ENCODE results near the gene HOXA11. TPM values are rescaled to one million over a fixed set of nuclear protein-coding genes. Genes with fewer than 3 reads are reported as not detected.
A peak's percentile ranks its signal among the peaks of the same experiment; 100 is the strongest.

The HOXA11 gene
- total RNA-seq, 1 donor from 2014 or later, result 1.2 TPM

DNA sequence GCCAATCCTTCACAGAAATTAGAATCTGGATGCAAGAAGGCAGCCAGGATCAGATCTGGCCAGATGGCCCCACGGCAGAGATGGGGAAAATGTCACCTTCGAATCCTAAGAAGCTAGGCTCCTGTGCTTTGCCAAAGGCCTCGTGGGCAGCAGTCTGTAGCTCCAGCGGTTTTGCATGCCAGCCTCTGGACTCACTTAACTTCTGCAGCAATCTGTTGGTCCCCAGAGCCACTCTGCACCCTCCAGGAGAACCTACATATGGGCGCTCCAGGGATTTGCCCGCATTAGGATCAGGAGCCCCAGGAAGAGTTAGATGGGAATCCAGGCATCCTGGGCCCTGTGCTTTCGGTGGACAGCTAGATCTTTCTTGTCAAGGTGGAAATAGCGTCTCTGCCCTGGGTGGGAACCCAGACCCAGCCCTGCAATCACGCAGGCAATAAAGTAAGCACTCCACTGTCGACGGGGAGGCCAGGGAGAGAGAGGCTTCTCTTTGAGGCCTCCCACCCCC, 25.0 kb upstream of the HOXA11 start:
- Mint-ChIP-seq H3K27ac (no peak overlapping the region), H3K27me3 (peaks cover 99% of the 10 kb centered on the region), H3K4me3 (peak overlapping the region; percentile 78), H3K36me3 (no peaks in the 10 kb centered on the region), H3K9me3 (no peaks in the 10 kb centered on the region), H3K4me1 (ENCODE audit: unreplicated experiment) (peaks cover 10% of the 10 kb centered on the region)
- DNase-seq (ENCODE audit: extremely low spot score, unreplicated experiment), result no peak
- TF ChIP-seq, protein P1, sequence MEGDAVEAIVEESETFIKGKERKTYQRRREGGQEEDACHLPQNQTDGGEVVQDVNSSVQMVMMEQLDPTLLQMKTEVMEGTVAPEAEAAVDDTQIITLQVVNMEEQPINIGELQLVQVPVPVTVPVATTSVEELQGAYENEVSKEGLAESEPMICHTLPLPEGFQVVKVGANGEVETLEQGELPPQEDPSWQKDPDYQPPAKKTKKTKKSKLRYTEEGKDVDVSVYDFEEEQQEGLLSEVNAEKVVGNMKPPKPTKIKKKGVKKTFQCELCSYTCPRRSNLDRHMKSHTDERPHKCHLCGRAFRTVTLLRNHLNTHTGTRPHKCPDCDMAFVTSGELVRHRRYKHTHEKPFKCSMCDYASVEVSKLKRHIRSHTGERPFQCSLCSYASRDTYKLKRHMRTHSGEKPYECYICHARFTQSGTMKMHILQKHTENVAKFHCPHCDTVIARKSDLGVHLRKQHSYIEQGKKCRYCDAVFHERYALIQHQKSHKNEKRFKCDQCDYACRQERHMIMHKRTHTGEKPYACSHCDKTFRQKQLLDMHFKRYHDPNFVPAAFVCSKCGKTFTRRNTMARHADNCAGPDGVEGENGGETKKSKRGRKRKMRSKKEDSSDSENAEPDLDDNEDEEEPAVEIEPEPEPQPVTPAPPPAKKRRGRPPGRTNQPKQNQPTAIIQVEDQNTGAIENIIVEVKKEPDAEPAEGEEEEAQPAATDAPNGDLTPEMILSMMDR (conservative IDR thresholded peaks at IDR 0.05), result no peak

DNA sequence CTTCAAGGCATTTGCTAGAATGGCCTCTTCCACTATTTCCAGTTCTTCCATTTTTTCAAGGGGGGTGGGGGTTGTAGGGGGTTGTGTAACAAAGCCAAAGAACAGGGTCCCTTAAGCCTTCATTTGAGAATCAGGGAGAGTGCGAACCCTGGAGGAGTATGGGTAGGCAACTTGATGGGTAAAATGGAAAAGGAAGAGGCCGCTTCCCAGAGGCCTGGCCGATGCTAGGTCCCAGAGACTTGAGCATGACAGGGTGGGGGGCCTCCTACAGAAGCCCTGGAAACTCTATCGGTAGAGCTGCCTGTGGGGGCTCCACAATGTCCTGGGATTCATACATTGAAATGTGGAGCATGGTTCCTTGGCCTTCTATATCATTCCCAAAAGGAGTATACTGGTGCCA, 24.0 kb upstream of the HOXA11 start:
- Mint-ChIP-seq H3K4me1 (ENCODE audit: unreplicated experiment) (peaks cover 10% of the 10 kb centered on the region), H3K27ac (no peak overlapping the region), H3K4me3 (no peak overlapping the region), H3K27me3 (peaks cover 99% of the 10 kb centered on the region), H3K36me3 (no peaks in the 10 kb centered on the region), H3K9me3 (no peaks in the 10 kb centered on the region)
- TF ChIP-seq, protein P1 (conservative IDR thresholded peaks at IDR 0.05), result no peak
- no peak for DNase-seq (ENCODE audit: extremely low spot score, unreplicated experiment)

DNA sequence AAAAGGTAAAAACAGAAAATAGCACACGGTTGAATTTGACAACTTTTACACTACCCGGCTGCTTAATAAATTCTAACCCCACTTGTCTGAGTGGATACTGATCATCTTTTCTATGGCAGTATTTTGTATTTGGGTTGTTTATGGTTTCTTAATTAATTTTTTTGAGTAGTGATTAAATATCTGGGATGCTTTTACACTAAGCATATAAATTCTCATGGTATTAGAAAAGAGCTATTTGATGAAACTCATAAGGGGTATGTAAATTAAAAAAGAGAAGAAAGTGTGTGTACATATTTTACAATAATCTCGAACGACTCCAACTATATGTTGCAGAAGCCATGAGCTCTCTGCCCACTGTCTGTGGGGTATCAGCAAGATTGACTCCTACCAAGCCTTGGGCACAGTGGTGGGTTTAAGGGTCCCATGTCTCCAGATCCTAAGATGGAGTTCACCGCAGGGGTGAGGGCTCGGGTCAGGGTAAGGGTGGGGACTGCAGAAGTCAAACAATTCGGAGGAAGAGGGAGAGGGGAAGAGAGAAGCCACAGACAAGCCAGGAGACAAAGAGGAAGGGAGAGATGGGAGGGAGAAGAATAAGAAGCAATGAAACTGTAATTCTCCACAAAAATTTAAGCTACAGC, 22.4 kb upstream of the HOXA11 start:
- no peak for DNase-seq (ENCODE audit: extremely low spot score, unreplicated experiment)
- no peak overlapping the region for H3K4me3 Mint-ChIP-seq
- no peak overlapping the region for H3K27ac Mint-ChIP-seq
- H3K36me3 Mint-ChIP-seq, result no peaks in the 10 kb centered on the region
- H3K27me3 Mint-ChIP-seq, result peaks cover 100% of the 10 kb centered on the region
- H3K9me3 Mint-ChIP-seq, result no peaks in the 10 kb centered on the region
- peaks cover 10% of the 10 kb centered on the region for H3K4me1 Mint-ChIP-seq (ENCODE audit: unreplicated experiment)
- TF ChIP-seq, protein P1 (conservative IDR thresholded peaks at IDR 0.05), result no peak

DNA sequence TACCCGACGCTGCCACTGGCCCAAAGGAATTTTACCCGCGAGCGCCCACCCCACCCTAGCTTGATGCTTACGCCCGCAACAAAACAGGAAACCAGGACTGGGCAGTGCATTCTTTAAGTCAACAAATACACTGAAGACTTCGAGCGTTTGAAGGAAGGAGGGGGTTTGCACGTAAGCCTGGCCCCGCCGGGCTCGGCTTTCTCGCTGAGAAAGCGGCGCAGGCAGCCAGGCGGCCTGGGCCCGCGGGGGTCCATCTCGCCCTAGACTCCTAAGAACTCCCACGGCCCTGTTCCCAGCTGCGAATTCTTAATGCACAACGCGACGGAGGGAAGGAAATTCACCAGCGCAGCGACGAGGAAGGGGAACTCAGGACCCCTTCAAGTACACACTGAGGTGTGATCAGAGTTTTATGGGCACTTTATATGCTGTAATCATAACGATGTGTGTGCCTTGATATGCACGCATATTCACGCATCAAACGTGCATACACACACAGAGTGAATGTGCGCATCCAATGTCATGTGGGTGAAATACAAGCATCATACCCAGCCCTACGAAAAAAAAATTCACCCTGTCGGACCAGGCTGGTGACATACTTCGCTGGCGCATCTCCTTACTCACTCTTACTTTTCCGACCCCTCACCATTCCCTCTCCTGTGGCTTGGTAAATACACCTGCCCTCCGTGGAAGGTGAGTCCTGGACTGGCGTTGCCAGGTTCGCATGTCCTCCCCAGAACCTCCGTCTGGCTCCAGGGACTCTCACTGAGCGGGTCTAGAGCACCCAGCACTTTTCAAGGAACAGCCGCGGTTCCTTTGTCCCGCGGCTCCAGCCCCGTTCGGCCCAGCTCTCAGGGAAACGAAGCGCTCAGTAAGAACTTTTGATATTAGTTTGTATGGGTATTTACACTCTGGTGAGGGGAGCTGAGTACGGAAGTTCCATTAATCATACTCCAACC, 20.6 kb upstream of the HOXA11 start:
- Mint-ChIP-seq H3K27me3 (peaks cover 100% of the 10 kb centered on the region), H3K4me3 (peak overlapping the region; percentile 69), H3K4me1 (ENCODE audit: unreplicated experiment) (peaks cover 14% of the 10 kb centered on the region), H3K36me3 (no peaks in the 10 kb centered on the region), H3K9me3 (no peaks in the 10 kb centered on the region), H3K27ac (no peak overlapping the region)
- peak; percentile 53 for DNase-seq (ENCODE audit: extremely low spot score, unreplicated experiment)
- TF ChIP-seq, protein P1 (conservative IDR thresholded peaks at IDR 0.05), result no peak

DNA sequence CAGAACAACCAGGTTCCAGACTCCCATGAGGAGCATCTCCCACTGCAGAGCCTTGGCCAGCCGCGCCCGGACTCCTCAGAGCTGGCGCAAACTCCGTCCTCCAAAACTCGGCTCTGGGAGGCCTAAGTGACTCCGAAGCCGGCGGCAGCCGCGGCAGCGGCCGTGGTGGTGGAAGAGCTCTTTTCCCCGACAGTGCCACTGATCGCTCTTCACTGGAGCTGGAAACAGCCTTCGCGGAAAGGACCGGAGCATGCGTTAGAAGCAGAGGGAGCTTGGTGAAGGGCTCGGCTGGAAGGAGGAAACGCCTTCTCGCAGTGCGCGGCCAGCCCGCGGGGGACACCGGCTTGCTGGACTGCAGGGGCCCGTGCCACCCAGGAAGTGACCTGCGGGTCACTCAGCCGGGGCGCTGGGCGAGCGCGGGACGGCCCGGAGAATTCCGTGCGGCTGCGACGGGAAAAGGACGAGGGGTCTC, 19.9 kb upstream of the HOXA11 start:
- Mint-ChIP-seq H3K27ac (no peak overlapping the region), H3K36me3 (no peaks in the 10 kb centered on the region), H3K27me3 (peaks cover 99% of the 10 kb centered on the region), H3K4me3 (peak overlapping the region; percentile 67), H3K9me3 (no peaks in the 10 kb centered on the region), H3K4me1 (ENCODE audit: unreplicated experiment) (peaks cover 12% of the 10 kb centered on the region)
- peak; percentile 71 for DNase-seq (ENCODE audit: extremely low spot score, unreplicated experiment)
- TF ChIP-seq, protein P1 (conservative IDR thresholded peaks at IDR 0.05), result no peak

Measured in type B pancreatic cell (in vitro differentiated cells).